Measurements from ENCODE around the gene TMEM132C. TPM values are rescaled to one million over a fixed set of nuclear protein-coding genes. Genes with fewer than 3 reads are reported as not detected.

TMEM132C gene
- total and polyA plus RNA-seq, 8 donors: 0.50 to 36.6 (median 33.2) TPM

- no peak for TF ChIP-seq CTCF (IDR thresholded peaks at IDR 0.05)
- intact Hi-C loops (cut with DNase I): no loop called here
- Histone ChIP-seq H3K27me3 (peaks cover 0 to 3% of the 10 kb centered on the region in 2 donors), H3K4me1 (no peaks in the 10 kb centered on the region), H3K9me3 (peaks cover 0 to 2% of the 10 kb centered on the region in 2 donors), H3K36me3 (no peaks in the 10 kb centered on the region), H3K27ac (no peak overlapping the region), H3K4me3 (no peak overlapping the region)
- no peak for ATAC-seq
- DNase-seq: no peak
These were observed 485.4 kb downstream of the TMEM132C start for GRCh38 chr12:128752386-128752785.

GRCh38 chr12:128753438-128753837 is 486.5 kb downstream of the TMEM132C start:
- ATAC-seq: no peak
- intact Hi-C loops (cut with DNase I): no loop called here
- H3K9me3 ChIP-seq: peaks cover 0 to 2% of the 10 kb centered on the region in 2 donors

GRCh38 chr12:128754275-128754674 is 487.3 kb downstream of the TMEM132C start:
- no peaks in the 10 kb centered on the region for H3K4me1 ChIP-seq

More at GRCh38 chr12:128753438-128753837, 486.5 kb downstream of the TMEM132C start:
- H3K4me3 ChIP-seq: no peak overlapping the region
- H3K4me1 ChIP-seq: no peaks in the 10 kb centered on the region
- peaks cover 0 to 3% of the 10 kb centered on the region in 2 donors for H3K27me3 ChIP-seq
- DNase-seq: no peak
- H3K27ac ChIP-seq: no peak overlapping the region
- no peak for TF ChIP-seq CTCF (IDR thresholded peaks at IDR 0.05)
- no peaks in the 10 kb centered on the region for H3K36me3 ChIP-seq

GRCh38 chr12:128755566-128755965 is 488.6 kb downstream of the TMEM132C start:
- Histone ChIP-seq H3K4me3 (no peak overlapping the region), H3K27ac (no peak overlapping the region), H3K4me1 (no peaks in the 10 kb centered on the region), H3K27me3 (peaks cover 0 to 5% of the 10 kb centered on the region in 2 donors), H3K36me3 (no peaks in the 10 kb centered on the region), H3K9me3 (peaks cover 0 to 2% of the 10 kb centered on the region in 2 donors)
- no peak for DNase-seq
- intact Hi-C loops (cut with DNase I): no loop called here
- no peak for TF ChIP-seq CTCF (IDR thresholded peaks at IDR 0.05)
- ATAC-seq: no peak

More at GRCh38 chr12:128754275-128754674, 487.3 kb downstream of the TMEM132C start:
- H3K36me3 ChIP-seq: no peaks in the 10 kb centered on the region
- peaks cover 0 to under 1% of the 10 kb centered on the region in 2 donors for H3K27me3 ChIP-seq
- TF ChIP-seq CTCF (IDR thresholded peaks at IDR 0.05): no peak
- intact Hi-C loops (cut with DNase I): no loop called here
- no peak for DNase-seq
- no peak overlapping the region for H3K4me3 ChIP-seq
- H3K27ac ChIP-seq: no peak overlapping the region
- no peak for ATAC-seq
- peaks cover 0 to 2% of the 10 kb centered on the region in 2 donors for H3K9me3 ChIP-seq

Small RNAs within 50 kb of the gene (microRNA-seq; reads per million reads assigned to microRNA genes)
- 0 to 0.17 reads per million in 2 donors for gene MIR3612
- gene MIR4419B: 0 reads per million in 2 donors
